Activated B cell treated with CpG ODN at 0.5 μM for 24 hours (primary cell): ENCODE results near the gene NPDC1. TPM values are rescaled to one million over a fixed set of nuclear protein-coding genes. Genes with fewer than 3 reads are reported as not detected.

Experiments used
- ATAC-seq: fragments of 200-7000 bp; cut with Tn5 transposase; one replicate; pipeline ENCODE4 v1.10.0; 2021; ENCODE audit warnings: low read depth, mild to moderate bottlenecking, moderate library complexity
- CTCF ChIA-PET: fragments of 350-600 bp; sonication (Branson Sonifier 250); formaldehyde crosslinking; loops from one replicate; lab custom pipeline; 2021; ENCODE audit warnings: antibody characterized with exemption; lab: Charles Lee
- POLR2A ChIA-PET: fragments of 350-600 bp; sonication (Branson Sonifier 250); formaldehyde crosslinking; loops from one replicate; lab custom pipeline; 2021; ENCODE audit warnings: antibody characterized with exemption; lab: Charles Lee
- DNase-seq: peaks from one replicate; pipeline ENCODE4 v3.0.0; 2022
- H3K27ac Mint-ChIP-seq: one replicate; pipeline ENCODE4 v1.8.0; 2020; ENCODE audit warnings: mixed read lengths
- H3K27me3 Mint-ChIP-seq: one replicate; pipeline ENCODE4 v1.8.0; 2021; ENCODE audit warnings: mixed read lengths
- H3K36me3 Mint-ChIP-seq: one replicate; pipeline ENCODE4 v1.8.0; 2021; ENCODE audit warnings: low read depth, mixed read lengths
- H3K4me1 Mint-ChIP-seq: one replicate; pipeline ENCODE4 v1.8.0; 2021; ENCODE audit warnings: mixed read lengths
- H3K4me3 Mint-ChIP-seq: one replicate; pipeline ENCODE4 v1.8.0; 2020; ENCODE audit warnings: mild to moderate bottlenecking, mixed read lengths
- H3K9me3 Mint-ChIP-seq: one replicate; pipeline ENCODE4 v1.8.0; 2020; ENCODE audit warnings: mixed read lengths
- intact Hi-C: fragments of 100-400 bp; cut with micrococcal nuclease; formaldehyde crosslinking; loops from one replicate; pipeline ENCODE4 v1.15.1; 2024
- total RNA-seq: library from RNA; stranded (reverse); gene quantifications from 2 replicates; pipeline ENCODE4 v1.2.3, GENCODE V29; 2022
- TF ChIP-seq, protein P1 (sequence below): fragments of 200-600 bp; IDR thresholded peaks from one replicate; pipeline ENCODE4 v1.8.0; 2022; ENCODE audit warnings: antibody characterized with exemption, mild to moderate bottlenecking

Gene NPDC1
- total RNA-seq, 1 donor from 2014 or later, result 0.18 TPM

- ChIA-PET POLR2A (interaction anchor here (2.7 to 3.1 kb wide), 2 partner anchors 11 to 41 kb away, joined by 15 to 38 read pairs; no protein-coding TSS in a partner anchor), CTCF (no interaction called here)
- DNase-seq (no peak), ATAC-seq (no peak)
- Mint-ChIP-seq H3K36me3 (peaks cover 7% of the 10 kb centered on the region), H3K4me3 (peak overlapping the region; percentile 86), H3K9me3 (no peaks in the 10 kb centered on the region), H3K27ac (peak overlapping the region; percentile 54), H3K27me3 (peaks cover 12% of the 10 kb centered on the region), H3K4me1 (peaks cover 20% of the 10 kb centered on the region)
- intact Hi-C loops, result loop anchor here (5.0 kb wide), 2 partner anchors 183 to 1028 kb away; partner anchors contain the start of genes RABL6 and UBAC1
- TF ChIP-seq, protein P1, sequence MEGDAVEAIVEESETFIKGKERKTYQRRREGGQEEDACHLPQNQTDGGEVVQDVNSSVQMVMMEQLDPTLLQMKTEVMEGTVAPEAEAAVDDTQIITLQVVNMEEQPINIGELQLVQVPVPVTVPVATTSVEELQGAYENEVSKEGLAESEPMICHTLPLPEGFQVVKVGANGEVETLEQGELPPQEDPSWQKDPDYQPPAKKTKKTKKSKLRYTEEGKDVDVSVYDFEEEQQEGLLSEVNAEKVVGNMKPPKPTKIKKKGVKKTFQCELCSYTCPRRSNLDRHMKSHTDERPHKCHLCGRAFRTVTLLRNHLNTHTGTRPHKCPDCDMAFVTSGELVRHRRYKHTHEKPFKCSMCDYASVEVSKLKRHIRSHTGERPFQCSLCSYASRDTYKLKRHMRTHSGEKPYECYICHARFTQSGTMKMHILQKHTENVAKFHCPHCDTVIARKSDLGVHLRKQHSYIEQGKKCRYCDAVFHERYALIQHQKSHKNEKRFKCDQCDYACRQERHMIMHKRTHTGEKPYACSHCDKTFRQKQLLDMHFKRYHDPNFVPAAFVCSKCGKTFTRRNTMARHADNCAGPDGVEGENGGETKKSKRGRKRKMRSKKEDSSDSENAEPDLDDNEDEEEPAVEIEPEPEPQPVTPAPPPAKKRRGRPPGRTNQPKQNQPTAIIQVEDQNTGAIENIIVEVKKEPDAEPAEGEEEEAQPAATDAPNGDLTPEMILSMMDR, result no peak
Measured at GRCh38 chr9:136990242-136990911, 55.6 kb downstream of the NPDC1 start.

Other genes with a start within 250 kb of the NPDC1 start
- gene CCDC183, start 249.8 kb downstream of the NPDC1 start, total RNA-seq, result not detected in 2 replicates
- gene RABL6, start 238.2 kb downstream of the NPDC1 start, total RNA-seq, result 70.1 and 75.0 TPM in 2 replicates
- gene AJM1, start 203.7 kb downstream of the NPDC1 start, total RNA-seq, result 1.0 and 1.6 TPM in 2 replicates
- 58.8 and 64.6 TPM in 2 replicates for gene PHPT1, start 196.8 kb downstream of the NPDC1 start, total RNA-seq
- 5.2 and 6.1 TPM in 2 replicates for gene MAMDC4, start 193.8 kb downstream of the NPDC1 start, total RNA-seq
- gene EDF1, start 179.9 kb downstream of the NPDC1 start, total RNA-seq, result 282 and 298 TPM in 2 replicates
- gene TRAF2, start 159.7 kb downstream of the NPDC1 start, total RNA-seq, result 49.7 and 58.2 TPM in 2 replicates
- gene FBXW5, start 101.4 kb downstream of the NPDC1 start, total RNA-seq, result 81.5 and 82.1 TPM in 2 replicates
- 0.69 and 3.4 TPM in 2 replicates for gene C8G, start 100.9 kb downstream of the NPDC1 start, total RNA-seq
- gene LCN12, start 93.9 kb downstream of the NPDC1 start, total RNA-seq, result 2.4 TPM in 2 replicates
- not detected in 2 replicates for gene PTGDS, start 68.7 kb downstream of the NPDC1 start, total RNA-seq
- not detected in 2 replicates for gene LCNL1, start 63.2 kb downstream of the NPDC1 start, total RNA-seq
- 43.4 and 47.8 TPM in 2 replicates for gene PAXX, start 53.8 kb downstream of the NPDC1 start, total RNA-seq
- not detected in 2 replicates for gene CLIC3, start 49.6 kb downstream of the NPDC1 start, total RNA-seq
- gene ABCA2, start 17.9 kb downstream of the NPDC1 start, total RNA-seq, result 4.5 and 7.5 TPM in 2 replicates
- gene FUT7, start 14.1 kb downstream of the NPDC1 start, total RNA-seq, result 3.9 and 5.0 TPM in 2 replicates
- gene ENTPD2, start 7.9 kb upstream of the NPDC1 start, total RNA-seq, result not detected in 2 replicates
- 0.80 and 0.81 TPM in 2 replicates for gene SAPCD2, start 24.4 kb upstream of the NPDC1 start, total RNA-seq
- gene UAP1L1, start 31.3 kb upstream of the NPDC1 start, total RNA-seq, result 13.4 and 17.2 TPM in 2 replicates
- gene MAN1B1, start 40.8 kb upstream of the NPDC1 start, total RNA-seq, result 33.6 and 37.7 TPM in 2 replicates
- gene DPP7, start 68.6 kb upstream of the NPDC1 start, total RNA-seq, result 254 and 259 TPM in 2 replicates
- gene GRIN1, start 93.0 kb upstream of the NPDC1 start, total RNA-seq, result 0.22 TPM in 1 of 2 replicates, not detected in the other
- gene LRRC26, start 123.9 kb upstream of the NPDC1 start, total RNA-seq, result 0.31 TPM in 1 of 2 replicates, not detected in the other
- gene TMEM210, start 125.9 kb upstream of the NPDC1 start, total RNA-seq, result not detected in 2 replicates
- gene ANAPC2, start 142.4 kb upstream of the NPDC1 start, total RNA-seq, result 75.7 and 93.9 TPM in 2 replicates
- 71.9 and 76.8 TPM in 2 replicates for gene SSNA1, start 142.5 kb upstream of the NPDC1 start, total RNA-seq
- gene TPRN, start 154.6 kb upstream of the NPDC1 start, total RNA-seq, result 9.3 and 11.4 TPM in 2 replicates
- 32.7 and 34.1 TPM in 2 replicates for gene TMEM203, start 159.5 kb upstream of the NPDC1 start, total RNA-seq
- gene NDOR1, start 159.5 kb upstream of the NPDC1 start, total RNA-seq, result 27.5 and 38.7 TPM in 2 replicates
- 1.1 and 1.9 TPM in 2 replicates for gene RNF208, start 176.1 kb upstream of the NPDC1 start, total RNA-seq
- 0.39 and 0.53 TPM in 2 replicates for gene CYSRT1, start 179.0 kb upstream of the NPDC1 start, total RNA-seq
- gene RNF224, start 181.3 kb upstream of the NPDC1 start, total RNA-seq, result not detected in 2 replicates
- not detected in 2 replicates for gene SLC34A3, start 184.7 kb upstream of the NPDC1 start, total RNA-seq
- 182 and 197 TPM in 2 replicates for gene TUBB4B, start 195.1 kb upstream of the NPDC1 start, total RNA-seq
- gene STPG3, start 205.1 kb upstream of the NPDC1 start, total RNA-seq, result 0.37 TPM in 1 of 2 replicates, not detected in the other
- 56.1 and 58.2 TPM in 2 replicates for gene NELFB, start 209.2 kb upstream of the NPDC1 start, total RNA-seq
- gene TOR4A, start 231.5 kb upstream of the NPDC1 start, total RNA-seq, result 7.9 and 9.1 TPM in 2 replicates